Stimulated activated CD4-positive, alpha-beta T cell treated with anti-CD3 and anti-CD28 coated beads, Interleukin-15, amount 100 ng/mL, for 48 hours (primary cell): Measurements from ENCODE around the gene OTX1.

ENCODE experiments used
- DNase-seq, 2 donors: peaks; one replicate each; pipeline ENCODE4 v3.0.0-alpha.2; 2020; ENCODE audit warnings: low read depth in 2 of 2

Gene OTX1

GRCh38 chr2:63047321-63048279 is 3.0 kb upstream of the OTX1 start:
- no peak for DNase-seq

GRCh38 chr2:63048367-63049171 is 2.1 kb upstream of the OTX1 start:
- DNase-seq: no peak

DNA sequence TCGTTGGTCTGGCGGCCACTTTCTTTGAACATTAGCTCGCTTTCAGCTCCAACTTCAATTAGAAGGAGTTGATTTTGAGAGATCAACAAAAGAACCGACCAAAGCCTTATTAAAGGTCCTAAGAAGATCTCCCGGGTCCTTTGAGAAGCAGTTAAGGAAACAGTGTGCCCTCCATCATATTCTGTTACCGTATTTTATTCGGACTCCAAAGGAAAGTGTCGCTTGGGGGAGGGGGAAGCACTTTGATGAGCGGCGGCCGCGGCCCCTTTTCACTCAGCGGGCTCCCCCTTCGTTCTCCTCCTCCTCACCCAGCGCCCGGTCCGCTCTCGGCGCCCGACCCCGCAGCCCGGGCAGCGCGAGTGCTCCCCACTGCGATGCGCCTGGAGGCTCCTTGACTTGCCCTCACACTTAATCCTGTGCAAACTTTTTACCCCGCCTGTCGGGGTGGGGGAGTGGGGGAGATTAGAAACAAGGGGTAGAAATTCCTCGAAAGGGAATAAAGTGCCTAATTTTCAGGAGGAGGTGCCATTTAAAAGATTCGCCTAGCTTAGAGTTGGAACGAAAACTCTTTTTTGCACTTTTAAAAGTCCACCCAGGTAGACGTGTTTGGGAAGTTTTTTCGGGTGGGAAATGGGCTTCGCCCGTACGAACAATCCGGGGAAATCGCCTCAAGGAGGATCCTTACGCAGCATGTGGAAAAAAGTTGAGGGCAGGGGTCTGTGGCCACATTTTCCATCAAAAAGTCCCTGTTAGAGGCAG is 1.2 kb upstream of the OTX1 start:
- DNase-seq: no peak

- no peak for DNase-seq
Measured at GRCh38 chr2:63049970-63050333, 678 bp upstream of the OTX1 start.

DNA sequence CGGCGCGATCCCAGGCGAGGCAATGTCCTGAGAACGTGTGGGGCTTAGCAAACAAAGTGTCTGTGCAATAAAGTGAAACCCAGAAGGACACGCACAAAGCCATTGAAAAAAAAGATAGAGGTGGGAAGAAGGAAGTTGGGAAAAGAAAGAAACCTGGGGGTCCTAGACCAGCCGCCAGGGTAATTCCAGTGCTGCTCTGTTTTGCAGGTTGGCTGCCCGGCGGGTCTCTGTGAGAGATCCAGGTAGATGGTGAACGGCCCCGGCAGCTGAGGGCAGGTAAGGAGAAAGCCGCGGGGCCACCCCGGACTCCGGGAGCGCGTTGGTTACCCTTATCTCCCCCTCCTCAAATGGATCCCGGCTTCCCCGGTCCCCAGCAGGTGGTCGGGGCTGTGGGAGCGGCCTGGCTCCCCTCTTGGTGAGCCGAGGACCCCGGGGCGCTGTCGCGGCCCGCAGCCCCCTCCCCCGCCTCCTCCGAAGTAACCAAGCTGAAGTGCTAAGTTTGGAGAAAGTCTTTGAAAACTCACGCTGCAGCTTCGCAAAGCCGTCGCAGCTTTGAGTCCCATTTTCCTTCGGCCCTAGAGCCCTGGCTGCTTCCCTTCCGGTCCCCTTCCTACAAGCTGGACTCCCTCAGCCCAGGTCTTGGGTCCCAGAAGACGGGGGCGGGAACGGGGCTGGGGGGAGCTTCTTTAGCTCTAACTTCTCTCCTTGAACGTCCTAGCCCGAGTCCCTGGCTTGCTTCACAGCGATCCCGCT is 588 bp downstream of the OTX1 start:
- DNase-seq: no peak

GRCh38 chr2:63051795-63052333 is 1.2 kb downstream of the OTX1 start:
- DNase-seq: no peak

DNA sequence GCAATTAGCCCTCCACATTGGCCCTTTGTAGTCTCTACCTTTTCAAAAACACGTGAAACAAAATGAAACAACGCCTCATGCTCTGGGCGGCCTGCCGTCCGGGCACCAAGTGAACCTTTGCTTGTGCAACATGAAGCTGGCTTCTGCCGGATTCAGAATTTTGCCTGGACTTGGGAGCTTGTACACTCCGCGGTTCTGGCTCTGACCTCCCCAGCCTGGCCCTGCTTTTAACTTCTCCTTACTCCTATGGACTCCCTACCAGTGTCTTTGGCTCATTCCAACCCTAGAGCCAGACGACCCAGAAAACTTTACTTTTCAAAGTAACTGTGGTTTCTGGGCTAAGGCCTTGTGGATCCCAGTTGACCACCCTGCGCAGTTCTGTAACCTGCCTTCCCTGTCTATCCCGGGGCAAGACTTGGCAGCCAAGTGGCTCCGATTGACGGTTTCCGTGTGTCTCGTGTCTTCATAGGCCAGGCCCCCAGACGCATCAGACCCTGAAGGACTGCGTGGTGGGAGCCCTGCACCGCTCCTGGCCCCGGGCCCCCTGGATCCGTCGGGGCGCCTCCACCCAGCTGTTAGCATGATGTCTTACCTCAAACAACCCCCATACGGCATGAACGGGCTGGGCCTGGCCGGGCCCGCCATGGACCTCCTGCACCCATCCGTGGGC is 1.9 kb downstream of the OTX1 start:
- DNase-seq: no peak

DNA sequence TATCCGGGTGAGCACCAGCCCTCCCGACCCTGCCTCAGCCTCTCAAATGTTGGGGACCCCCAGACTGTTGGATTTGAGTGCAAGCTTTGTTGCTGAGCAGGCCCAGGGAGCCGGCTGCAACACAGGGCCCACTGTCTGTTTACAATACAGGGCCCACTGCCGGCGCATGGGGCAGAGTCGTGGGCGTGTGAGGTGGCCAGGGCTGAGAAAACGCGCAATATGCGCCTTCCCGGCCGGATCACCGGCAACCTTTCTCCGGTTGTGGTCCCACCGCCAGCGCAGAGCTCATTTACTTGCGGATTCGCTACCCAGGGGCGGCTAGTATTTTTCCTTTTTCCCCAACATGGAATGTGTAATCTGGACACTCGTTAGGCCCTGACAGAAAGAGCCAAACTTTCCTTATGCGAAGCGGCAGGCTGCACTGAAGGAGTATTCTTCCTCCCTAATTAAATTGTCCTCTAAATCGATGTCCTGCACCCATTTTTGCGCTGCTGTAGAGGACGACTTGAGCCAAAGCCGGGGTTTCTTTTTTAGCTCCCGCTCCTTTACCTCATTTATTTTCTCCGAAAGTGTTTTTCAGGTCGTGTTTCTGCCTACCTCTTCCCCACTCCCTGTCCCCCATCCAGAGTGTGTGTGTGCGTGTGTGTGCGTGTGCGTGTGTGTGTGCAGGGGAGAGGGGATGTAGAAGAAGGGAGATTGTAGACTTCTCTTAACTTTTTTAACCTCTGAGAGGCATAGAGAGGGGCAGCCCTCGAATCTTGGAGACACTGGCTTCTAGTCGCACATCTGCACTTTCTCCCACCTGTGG is 2.7 kb downstream of the OTX1 start:
- DNase-seq: no peak

- no peak for DNase-seq
Measured at GRCh38 chr2:63053889-63054602, 3.4 kb downstream of the OTX1 start.

- DNase-seq: no peak
Measured at GRCh38 chr2:63054841-63055225, 4.2 kb downstream of the OTX1 start.

DNA sequence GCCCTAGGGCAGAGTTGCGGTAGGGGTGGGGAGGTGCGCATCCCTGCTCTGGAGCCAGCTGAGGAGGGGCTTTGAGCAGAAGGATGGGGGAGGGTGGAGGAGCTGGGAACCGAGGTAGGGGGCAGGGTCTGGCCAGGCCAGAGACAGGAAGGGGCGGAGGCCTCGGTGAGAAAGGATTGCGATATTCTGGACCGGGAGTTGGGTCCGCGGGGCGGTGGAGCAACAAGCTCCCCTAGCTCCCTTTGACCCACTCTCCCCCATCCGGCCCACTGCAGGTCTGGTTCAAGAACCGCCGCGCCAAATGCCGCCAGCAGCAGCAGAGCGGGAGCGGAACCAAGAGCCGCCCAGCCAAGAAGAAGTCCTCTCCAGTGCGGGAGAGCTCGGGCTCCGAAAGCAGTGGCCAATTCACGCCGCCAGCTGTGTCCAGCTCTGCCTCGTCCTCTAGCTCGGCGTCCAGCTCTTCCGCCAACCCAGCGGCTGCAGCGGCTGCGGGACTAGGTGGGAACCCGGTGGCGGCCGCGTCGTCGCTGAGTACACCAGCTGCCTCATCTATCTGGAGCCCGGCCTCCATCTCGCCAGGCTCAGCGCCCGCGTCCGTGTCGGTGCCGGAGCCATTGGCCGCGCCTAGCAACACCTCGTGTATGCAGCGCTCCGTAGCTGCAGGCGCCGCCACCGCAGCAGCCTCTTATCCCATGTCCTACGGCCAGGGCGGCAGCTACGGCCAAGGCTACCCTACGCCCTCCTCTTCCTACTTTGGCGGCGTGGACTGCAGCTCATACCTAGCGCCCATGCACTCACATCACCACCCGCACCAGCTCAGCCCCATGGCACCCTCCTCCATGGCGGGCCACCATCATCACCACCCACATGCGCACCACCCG is 4.8 kb downstream of the OTX1 start:
- DNase-seq: no peak

- DNase-seq: no peak
Measured at GRCh38 chr2:63056107-63057050, 5.7 kb downstream of the OTX1 start.

- no peak for DNase-seq
Measured at GRCh38 chr2:63057249-63058143, 6.9 kb downstream of the OTX1 start.

DNA sequence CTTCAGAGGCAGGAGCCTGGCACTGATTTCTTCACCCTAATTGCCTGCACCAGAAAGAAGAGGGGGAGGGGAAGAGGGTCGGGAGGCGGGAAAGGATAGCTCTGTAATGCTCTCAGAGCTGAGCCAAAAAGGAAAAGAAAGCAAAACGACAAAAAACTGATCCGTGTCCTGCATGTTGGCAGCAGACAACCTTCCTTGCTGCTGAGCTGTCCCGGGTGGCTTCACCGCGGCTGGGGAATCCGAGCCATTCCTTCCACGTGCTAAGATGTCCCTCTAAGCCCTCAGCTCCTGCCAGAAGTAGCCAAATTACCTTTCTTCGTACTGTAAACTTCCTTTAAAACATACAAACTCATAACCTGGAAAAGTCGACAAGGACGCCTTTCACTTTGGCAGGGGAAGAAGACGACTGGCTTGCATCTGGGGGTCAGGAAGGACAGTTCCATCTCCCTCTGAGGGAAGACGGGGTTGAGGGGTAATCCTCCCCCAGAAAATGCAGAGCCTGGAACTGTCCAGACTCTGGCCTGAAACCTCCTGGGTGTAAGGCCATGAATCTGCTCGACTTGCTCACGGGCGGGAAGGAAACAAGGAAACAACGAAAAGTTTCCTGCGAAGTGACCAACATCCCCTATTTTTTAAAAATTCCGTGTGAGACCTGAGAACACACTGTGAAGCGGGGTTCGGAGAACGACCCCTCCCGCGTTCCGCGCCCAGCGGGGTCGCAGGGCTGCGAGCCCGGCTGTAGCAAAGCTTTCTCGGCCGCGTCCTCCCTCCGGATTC is 7.7 kb downstream of the OTX1 start:
- DNase-seq: no peak
